Neural progenitor cell (in vitro differentiated cells): ENCODE measurements around the gene TGM5. TPM values are rescaled to one million over a fixed set of nuclear protein-coding genes. Genes with fewer than 3 reads are reported as not detected.
"Not testable (repeated sequence)": the region's sequence is repeated elsewhere in the genome, so short reads cannot be mapped to it uniquely, and the experiment has no call there.

Experiments used
- DNase-seq: peaks from one replicate; pipeline ENCODE4 v3.0.0-alpha.2; 2016; ENCODE audit warnings: low spot score
- H2AFZ ChIP-seq: fragments of 200-600 bp; sonication (generic); replicated peaks from 2 replicates; pipeline ENCODE4 v1.6.1; 2016; ENCODE audit warnings: antibody characterized with exemption
- H3F3A ChIP-seq: fragments of 200-600 bp; sonication (generic); 2 replicates; pipeline ENCODE4 v1.6.1; 2016; ENCODE audit warnings: antibody characterized with exemption, low read depth
- H3K27ac ChIP-seq: fragments of 200-600 bp; sonication (generic); 2 replicates; pipeline ENCODE4 v1.5.1; 2016; ENCODE audit warnings: mild to moderate bottlenecking
- H3K27me3 ChIP-seq: fragments of 200-600 bp; sonication (generic); 2 replicates; pipeline ENCODE4 v1.6.1; 2016; ENCODE audit warnings: mild to moderate bottlenecking, moderate library complexity
- H3K36me3 ChIP-seq: fragments of 200-600 bp; sonication (generic); 2 replicates; pipeline ENCODE4 v1.5.1; 2016
- H3K4me1 ChIP-seq: fragments of 200-600 bp; sonication (generic); 2 replicates; pipeline ENCODE4 v1.6.1; 2016; ENCODE audit warnings: mixed run types
- H3K4me2 ChIP-seq: fragments of 200-600 bp; sonication (generic); 2 replicates; pipeline ENCODE4 v1.6.1; 2016
- H3K4me3 ChIP-seq: fragments of 200-600 bp; sonication (generic); 2 replicates; pipeline ENCODE4 v1.5.1; 2016
- H3K79me2 ChIP-seq: fragments of 200-600 bp; sonication (generic); 2 replicates; pipeline ENCODE4 v1.6.1; 2016; ENCODE audit warnings: low read depth
- H3K9ac ChIP-seq: fragments of 200-600 bp; sonication (generic); 2 replicates; pipeline ENCODE4 v1.6.1; 2016
- H3K9me3 ChIP-seq: fragments of 200-600 bp; sonication (generic); 2 replicates; pipeline ENCODE4 v1.5.1; 2016; ENCODE audit warnings: low read depth
- H4K20me1 ChIP-seq: fragments of 200-600 bp; sonication (generic); 2 replicates; pipeline ENCODE4 v1.6.1; 2016; ENCODE audit warnings: low read depth
- H3K27ac Mint-ChIP-seq: 3 replicates; pipeline ENCODE4 v1.8.0; 2021; ENCODE audit warnings: mixed read lengths
- H3K27me3 Mint-ChIP-seq: 2 replicates; pipeline ENCODE4 v1.8.0; 2022; ENCODE audit warnings: low read depth, mild to moderate bottlenecking, inconsistent platforms, moderate library complexity, mixed read lengths; ENCODE audit not compliant: insufficient read depth
- H3K36me3 Mint-ChIP-seq: 3 replicates; pipeline ENCODE4 v1.8.0; 2021; ENCODE audit warnings: mixed read lengths
- H3K4me1 Mint-ChIP-seq: 3 replicates; pipeline ENCODE4 v1.8.0; 2021; ENCODE audit warnings: mixed read lengths
- H3K4me3 Mint-ChIP-seq: 3 replicates; pipeline ENCODE4 v1.8.0; 2021; ENCODE audit warnings: mild to moderate bottlenecking, moderate library complexity, mixed read lengths
- H3K9me3 Mint-ChIP-seq: 3 replicates; pipeline ENCODE4 v1.8.0; 2020; ENCODE audit warnings: mixed read lengths
- EZH2 ChIP-seq: fragments of 200-600 bp; sonication (generic); IDR thresholded peaks from 2 replicates; pipeline ENCODE4 v1.6.1; 2017; ENCODE audit warnings: antibody characterized with exemption, mild to moderate bottlenecking, moderate library complexity
- EZH2phosphoT487 ChIP-seq: fragments of 200-600 bp; sonication (generic); IDR thresholded peaks from 2 replicates; pipeline ENCODE4 v1.6.1; 2017; ENCODE audit warnings: antibody characterized with exemption
- total RNA-seq: library from RNA; depleted of rRNA; stranded (reverse); fragments of >200 nt; gene quantifications from 2 replicates; pipeline ENCODE4 v1.2.3, GENCODE V29; 2015; ENCODE audit warnings: low replicate concordance
- TF ChIP-seq, protein P1 (sequence below): fragments of 200-600 bp; sonication (generic); IDR thresholded peaks from 2 replicates; pipeline ENCODE4 v1.5.1; 2017; ENCODE audit warnings: antibody characterized with exemption, mild to moderate bottlenecking

The TGM5 gene
- total RNA-seq, 1 donor from 2014 or later = not detected

DNA sequence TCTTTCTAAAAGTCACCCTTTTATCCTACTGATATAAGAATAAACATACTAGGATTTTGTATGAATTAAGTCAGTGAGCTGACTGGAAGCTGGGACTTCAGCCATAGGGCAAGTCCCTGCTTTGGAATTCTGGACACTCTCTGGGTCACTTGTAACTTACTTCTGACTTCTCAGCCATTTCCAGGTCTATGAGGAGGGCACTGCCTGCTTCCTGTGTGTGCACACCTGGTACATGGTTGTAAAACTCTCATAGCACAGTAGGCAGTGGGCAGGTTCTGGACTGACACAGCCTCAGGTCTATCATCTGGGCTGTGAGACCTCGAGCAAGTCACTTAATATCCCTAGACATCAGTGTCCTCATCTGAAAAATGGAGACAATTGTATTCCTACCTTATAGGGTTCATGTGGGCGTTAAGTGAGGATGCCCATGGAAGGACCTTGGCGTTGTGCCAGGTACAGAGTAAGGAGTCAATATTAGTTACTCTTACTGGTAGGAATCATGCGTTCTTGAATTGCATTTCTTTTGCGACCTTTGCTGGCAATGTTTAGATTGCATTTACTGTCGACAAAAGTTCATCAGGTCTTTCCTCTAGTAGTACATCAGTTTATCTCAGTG is 27.5 kb upstream of the TGM5 start:
- Histone ChIP-seq H3K4me2 (no peak overlapping the region), H3K9ac (no peak overlapping the region), H3F3A (peaks cover 17% of the 10 kb centered on the region), H3K36me3 (no peaks in the 10 kb centered on the region), H3K4me1 (no peaks in the 10 kb centered on the region), H3K4me3 (no peak overlapping the region), H2AFZ (no peak overlapping the region), H3K27me3 (peaks cover 20% of the 10 kb centered on the region), H3K27ac (no peak overlapping the region), H3K9me3 (no peaks in the 10 kb centered on the region), H4K20me1 (no peaks in the 10 kb centered on the region), H3K79me2 (no peaks in the 10 kb centered on the region)
- Mint-ChIP-seq H3K27ac (no peak overlapping the region), H3K9me3 (no peaks in the 10 kb centered on the region), H3K36me3 (no peaks in the 10 kb centered on the region), H3K4me1 (peaks cover 5% of the 10 kb centered on the region), H3K27me3 (peaks cover 5% of the 10 kb centered on the region), H3K4me3 (peak overlapping the region; percentile 46)
- TF ChIP-seq EZH2 (no peak), EZH2phosphoT487 (no peak)
- TF ChIP-seq, protein P1, sequence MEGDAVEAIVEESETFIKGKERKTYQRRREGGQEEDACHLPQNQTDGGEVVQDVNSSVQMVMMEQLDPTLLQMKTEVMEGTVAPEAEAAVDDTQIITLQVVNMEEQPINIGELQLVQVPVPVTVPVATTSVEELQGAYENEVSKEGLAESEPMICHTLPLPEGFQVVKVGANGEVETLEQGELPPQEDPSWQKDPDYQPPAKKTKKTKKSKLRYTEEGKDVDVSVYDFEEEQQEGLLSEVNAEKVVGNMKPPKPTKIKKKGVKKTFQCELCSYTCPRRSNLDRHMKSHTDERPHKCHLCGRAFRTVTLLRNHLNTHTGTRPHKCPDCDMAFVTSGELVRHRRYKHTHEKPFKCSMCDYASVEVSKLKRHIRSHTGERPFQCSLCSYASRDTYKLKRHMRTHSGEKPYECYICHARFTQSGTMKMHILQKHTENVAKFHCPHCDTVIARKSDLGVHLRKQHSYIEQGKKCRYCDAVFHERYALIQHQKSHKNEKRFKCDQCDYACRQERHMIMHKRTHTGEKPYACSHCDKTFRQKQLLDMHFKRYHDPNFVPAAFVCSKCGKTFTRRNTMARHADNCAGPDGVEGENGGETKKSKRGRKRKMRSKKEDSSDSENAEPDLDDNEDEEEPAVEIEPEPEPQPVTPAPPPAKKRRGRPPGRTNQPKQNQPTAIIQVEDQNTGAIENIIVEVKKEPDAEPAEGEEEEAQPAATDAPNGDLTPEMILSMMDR = no peak
- DNase-seq = no peak

DNA sequence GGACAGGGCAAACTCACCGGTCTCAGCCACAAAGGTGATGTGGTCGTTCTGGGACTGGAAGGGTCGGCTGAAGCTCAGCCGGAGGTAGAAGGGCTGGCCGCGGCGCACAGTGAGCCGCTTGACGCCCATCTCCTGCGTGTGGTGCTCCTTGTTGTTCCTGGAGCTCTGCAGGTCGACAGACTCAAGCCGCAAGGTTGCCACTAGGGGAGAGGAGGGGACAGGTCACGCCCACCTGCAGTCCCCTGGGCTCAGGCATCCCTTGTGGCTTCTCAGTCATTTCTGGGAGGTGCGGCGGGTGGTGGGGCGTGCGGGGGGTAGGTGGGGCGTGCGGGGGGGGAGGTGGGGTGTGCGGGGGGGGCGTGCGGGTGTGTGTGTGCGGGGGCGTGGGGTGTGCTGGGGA is 26.7 kb upstream of the TGM5 start:
- Histone ChIP-seq H3K36me3 (no peaks in the 10 kb centered on the region), H3F3A (peaks cover 17% of the 10 kb centered on the region), H3K4me2 (peak overlapping the region; percentile 60), H3K9me3 (no peaks in the 10 kb centered on the region), H3K27ac (no peak overlapping the region), H3K9ac (no peak overlapping the region), H3K4me1 (no peaks in the 10 kb centered on the region), H3K79me2 (no peaks in the 10 kb centered on the region), H2AFZ (peak overlapping the region; percentile 95), H3K27me3 (peaks cover 22% of the 10 kb centered on the region), H3K4me3 (no peak overlapping the region), H4K20me1 (no peaks in the 10 kb centered on the region)
- Mint-ChIP-seq H3K4me3 (no peak overlapping the region), H3K36me3 (no peaks in the 10 kb centered on the region), H3K9me3 (no peaks in the 10 kb centered on the region), H3K27me3 (peaks cover 5% of the 10 kb centered on the region), H3K27ac (no peak overlapping the region), H3K4me1 (peaks cover 3% of the 10 kb centered on the region)
- peak; percentile 65 for DNase-seq
- TF ChIP-seq EZH2 (no peak), EZH2phosphoT487 (no peak)
- TF ChIP-seq, protein P1 = no peak

DNA sequence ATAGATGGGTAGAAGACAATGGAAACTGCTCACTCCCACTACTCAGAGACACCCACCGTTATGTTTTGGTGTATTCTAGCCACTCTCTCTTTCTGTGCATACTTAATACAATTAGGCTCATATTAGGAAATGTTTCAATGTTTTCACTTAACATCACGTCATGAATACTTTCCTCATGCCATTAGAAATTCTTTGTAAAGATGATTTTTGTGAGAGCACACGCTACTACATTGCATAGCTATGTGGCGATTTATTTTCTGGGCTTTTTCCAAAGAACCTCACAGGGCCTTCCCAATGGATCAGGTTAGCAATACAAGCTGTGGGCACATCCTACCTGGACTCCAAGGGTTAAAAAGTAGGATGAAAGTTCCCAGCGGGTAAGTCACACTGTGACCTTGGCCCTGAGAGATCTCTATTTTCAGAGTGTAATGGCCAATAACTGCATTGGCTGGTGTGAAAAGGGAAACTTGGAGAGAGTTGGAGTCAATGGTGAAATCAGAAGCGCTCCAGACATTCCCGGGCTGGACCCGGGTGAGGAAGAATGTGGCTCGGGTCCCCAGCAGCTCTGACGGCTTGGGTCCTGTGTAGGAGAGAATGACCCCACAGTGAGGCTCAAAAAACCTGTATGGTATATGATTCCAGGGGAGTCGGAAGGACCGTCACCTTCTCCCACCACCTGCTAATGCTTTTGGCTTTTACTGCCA is 25.8 kb upstream of the TGM5 start:
- no peaks in the 10 kb centered on the region for H3K9me3 ChIP-seq
- Mint-ChIP-seq H3K27me3 (peaks cover 10% of the 10 kb centered on the region), H3K9me3 (no peaks in the 10 kb centered on the region), H3K27ac (no peak overlapping the region), H3K4me1 (peaks cover 3% of the 10 kb centered on the region), H3K36me3 (no peaks in the 10 kb centered on the region), H3K4me3 (no peak overlapping the region)
- no peaks in the 10 kb centered on the region for H3K79me2 ChIP-seq
- H3K9ac ChIP-seq = no peak overlapping the region
- no peaks in the 10 kb centered on the region for H4K20me1 ChIP-seq
- no peak overlapping the region for H3K4me3 ChIP-seq
- H3F3A ChIP-seq = peaks cover 17% of the 10 kb centered on the region
- H3K4me2 ChIP-seq = no peak overlapping the region
- no peaks in the 10 kb centered on the region for H3K36me3 ChIP-seq
- DNase-seq = no peak
- TF ChIP-seq EZH2phosphoT487 (no peak), EZH2 (no peak)
- TF ChIP-seq, protein P1 = no peak
- H3K4me1 ChIP-seq = no peaks in the 10 kb centered on the region
- peaks cover 31% of the 10 kb centered on the region for H3K27me3 ChIP-seq
- H3K27ac ChIP-seq = no peak overlapping the region
- H2AFZ ChIP-seq = no peak overlapping the region

DNA sequence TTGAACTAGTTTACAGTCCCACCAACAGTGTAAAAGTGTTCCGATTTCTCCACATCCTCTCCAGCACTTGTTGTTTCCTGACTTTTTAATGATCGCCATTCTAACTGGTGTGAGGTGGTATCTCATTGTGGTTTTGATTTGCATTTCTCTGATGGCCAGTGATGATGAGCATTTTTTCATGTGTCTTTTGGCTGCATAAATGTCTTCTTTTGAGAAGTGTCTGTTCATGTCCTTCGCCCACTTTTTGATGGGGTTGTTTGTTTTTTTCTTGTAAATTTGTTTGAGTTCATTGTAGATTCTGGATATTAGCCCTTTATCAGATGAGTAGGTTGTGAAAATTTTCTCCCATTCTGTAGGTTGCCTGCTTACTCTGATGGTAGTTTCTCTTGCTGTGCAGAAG is 22.9 kb upstream of the TGM5 start:
- not testable (repeated sequence) for H2AFZ ChIP-seq, H3K27ac ChIP-seq

More for the DNA sequence above, 22.9 kb upstream of the TGM5 start:
- H3F3A ChIP-seq, H3K9ac ChIP-seq, H3K9me3 Mint-ChIP-seq, H3K4me1 Mint-ChIP-seq, H3K79me2 ChIP-seq, H3K4me2 ChIP-seq, H3K9me3 ChIP-seq, H3K36me3 Mint-ChIP-seq, H4K20me1 ChIP-seq, H3K36me3 ChIP-seq, H3K4me3 ChIP-seq, DNase-seq, H3K27ac Mint-ChIP-seq, H3K4me1 ChIP-seq, H3K4me3 Mint-ChIP-seq: not testable (repeated sequence)
- H3K27me3 ChIP-seq = peaks cover 33% of the 10 kb centered on the region
- H3K27me3 Mint-ChIP-seq = peaks cover 14% of the 10 kb centered on the region
